ENCODE measurements around the gene VAPB.

GRCh38 chr20:58374027-58374850 lies 14.8 kb upstream of the VAPB start:
- TF ChIP-seq EZH2 (IDR thresholded peaks at IDR 0.05; ENCODE audit: insufficient read depth, low read length) (no peak), CTCF (IDR thresholded peaks at IDR 0.05; ENCODE audit: insufficient read depth, low read depth, low read length) (no peak)
